Islet of Langerhans (tissue), 1 donor: ENCODE data around the gene SLC25A14.

Experiments
- FAIRE-seq: peaks from one replicate; lab custom pipeline; 2011; peaks lifted over from hg19 to GRCh38; lab: Jason Lieb, UNC

Gene SLC25A14

DNA sequence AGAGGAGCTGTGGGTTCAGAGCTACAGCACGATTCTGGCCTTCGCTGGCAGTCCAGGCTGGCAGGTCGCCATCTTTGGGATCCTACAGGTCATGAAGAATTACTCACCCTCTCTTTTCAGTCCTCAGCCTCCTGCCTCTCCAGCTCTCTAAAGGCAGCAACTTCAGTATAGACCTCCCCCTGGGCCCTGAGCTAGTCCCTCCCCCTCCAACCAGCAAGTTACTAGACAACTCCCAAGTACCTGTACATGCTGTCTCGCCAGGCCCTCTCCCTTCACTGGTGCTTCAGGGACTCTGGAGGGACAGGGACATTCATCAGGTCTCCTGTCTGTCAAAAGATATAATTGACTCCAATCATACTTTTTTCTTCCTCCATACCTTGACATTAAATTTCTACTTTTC lies 45.8 kb downstream of the SLC25A14 start, which contains the start of gene GPR119:
GPR119 (minus strand) TSS at position 155 of the 400 bp plus-strand sequence. CDS start 227 bp downstream, outside the sequence.
- FAIRE-seq, result no peak

DNA sequence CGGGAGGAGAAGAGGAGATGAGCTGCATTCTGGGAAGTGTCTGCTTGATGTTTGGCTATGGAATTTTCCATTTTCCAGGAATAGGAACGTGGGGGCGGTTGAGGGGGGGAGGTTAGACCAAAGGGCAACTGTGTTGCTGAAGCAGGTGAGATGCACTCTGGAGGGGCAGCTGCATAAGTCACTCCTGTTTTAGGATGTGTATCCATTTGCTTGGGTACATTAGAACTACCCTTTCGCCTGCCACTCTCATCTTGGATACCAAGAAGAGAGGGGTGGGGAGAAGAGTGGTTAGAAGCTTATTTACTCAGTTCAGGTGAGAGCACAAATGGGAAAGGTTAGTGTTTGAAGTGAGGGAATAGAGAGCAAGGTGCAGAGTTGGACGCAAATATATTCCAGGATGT lies 46.7 kb downstream of the SLC25A14 start:
- FAIRE-seq, result no peak

GRCh38 chrX:130393451-130394074 lies 53.8 kb downstream of the SLC25A14 start:
- FAIRE-seq, result peak; percentile 96

DNA sequence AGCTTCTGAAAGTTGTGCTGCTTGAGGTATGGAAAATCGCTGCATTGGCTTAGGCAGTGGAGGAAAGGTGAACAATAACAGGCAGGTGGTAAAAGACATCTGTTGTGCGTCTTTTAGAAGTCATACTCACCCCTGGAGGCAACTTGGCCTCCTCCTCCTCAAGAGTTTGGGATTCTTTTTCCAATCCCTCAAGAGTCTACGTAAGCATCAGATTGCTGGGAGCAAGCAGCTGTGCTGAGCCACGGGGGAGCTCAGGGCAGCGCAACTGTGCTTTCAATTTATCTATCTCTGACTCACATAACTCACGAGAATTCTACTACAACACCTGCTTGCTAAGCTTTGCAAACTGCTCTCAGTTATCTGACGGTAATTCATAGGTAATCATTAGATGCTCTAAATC lies 55.6 kb downstream of the SLC25A14 start:
- no peak for FAIRE-seq

DNA sequence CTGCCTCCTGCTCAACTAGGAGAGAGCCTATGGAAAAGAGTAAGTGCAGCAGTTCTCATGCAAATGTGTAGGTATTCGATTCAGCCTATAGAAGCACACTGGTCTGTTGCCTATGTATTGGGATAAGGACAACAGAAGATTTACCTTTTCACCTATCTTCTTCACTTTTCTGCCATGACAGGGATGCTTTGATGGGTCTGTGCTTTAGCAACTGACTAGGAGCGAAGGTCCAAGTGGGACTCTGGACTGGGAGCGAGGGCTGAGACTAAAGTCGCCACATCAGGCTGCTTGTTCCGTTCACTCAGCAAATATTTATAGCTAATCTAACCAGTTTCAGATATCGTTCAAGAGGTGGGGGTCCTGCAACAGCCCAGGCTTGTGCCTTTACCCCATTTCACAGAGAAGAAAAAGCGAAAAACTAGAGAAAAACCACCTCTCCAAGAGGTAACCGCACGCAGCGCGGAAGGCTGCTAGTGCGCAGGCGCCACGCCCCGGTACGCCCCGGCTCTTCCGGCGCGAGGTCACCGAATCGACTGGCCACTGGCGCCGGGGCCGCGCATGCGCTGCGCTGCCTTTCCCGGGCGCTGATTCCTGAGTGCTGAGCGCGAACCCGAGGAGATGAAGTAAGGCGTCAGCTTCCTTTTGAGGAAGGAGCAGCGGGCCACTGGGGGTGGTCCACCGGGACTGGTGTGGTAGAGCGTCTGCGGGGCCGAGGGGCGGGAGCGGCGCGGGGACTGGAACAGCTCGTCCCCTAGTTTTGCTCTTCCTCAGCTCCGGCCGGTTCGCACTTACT lies 61.9 kb downstream of the SLC25A14 start, which contains the start of gene RBMX2:
RBMX2 (plus strand) TSS at position 573 of the 793 bp plus-strand sequence; CDS start at position 619, 46 bp downstream.
- peak; percentile 98 for FAIRE-seq

- no peak for FAIRE-seq
Observed at GRCh38 chrX:130402208-130402684, 62.5 kb downstream of the SLC25A14 start.

- no peak for FAIRE-seq
Observed at GRCh38 chrX:130413415-130413814, 73.7 kb downstream of the SLC25A14 start.

- no peak for FAIRE-seq
Observed at GRCh38 chrX:130414800-130415199, 75.1 kb downstream of the SLC25A14 start.

- FAIRE-seq, result no peak
Observed at GRCh38 chrX:130415201-130415600, 75.5 kb downstream of the SLC25A14 start.

DNA sequence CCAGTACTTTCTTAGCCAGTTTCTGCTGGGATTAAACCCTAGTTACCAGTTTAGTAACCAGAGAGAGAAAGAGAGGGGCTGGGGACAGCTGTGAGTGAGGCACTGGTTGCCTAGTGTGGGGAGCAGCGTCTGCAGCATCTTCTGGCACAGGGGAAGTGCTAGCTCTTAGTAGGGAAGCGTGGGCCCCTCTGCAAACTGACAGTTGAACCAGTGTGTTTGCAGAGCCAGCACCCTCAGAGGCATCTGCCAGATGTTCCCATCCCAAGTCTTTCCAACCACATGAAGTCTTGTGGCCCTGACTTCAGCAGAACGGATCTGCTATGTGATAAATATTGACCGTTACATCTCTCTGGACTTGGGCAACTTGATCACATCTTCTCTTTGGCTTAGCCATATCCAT lies 77.1 kb downstream of the SLC25A14 start:
- no peak for FAIRE-seq

- no peak for FAIRE-seq
Observed at GRCh38 chrX:130418066-130418465, 78.3 kb downstream of the SLC25A14 start.

DNA sequence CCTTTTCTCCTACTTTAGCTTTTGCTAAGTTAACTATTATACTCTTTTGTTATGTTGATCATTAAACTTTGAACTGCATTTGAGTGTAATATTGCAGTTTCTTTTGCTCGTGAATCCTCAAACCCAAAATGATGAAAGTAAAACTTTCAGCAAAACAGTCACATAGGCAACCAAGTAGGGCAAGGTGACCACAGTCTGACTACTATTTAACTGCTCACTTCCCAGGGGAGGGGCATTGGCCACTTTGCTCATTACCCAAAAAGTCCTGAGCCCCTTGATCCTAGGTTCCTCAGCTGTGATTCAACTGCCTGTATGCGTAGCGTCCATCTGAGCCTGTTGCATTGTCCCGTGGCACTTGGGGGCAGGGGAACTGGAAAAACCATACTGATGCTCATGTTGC lies 79.0 kb downstream of the SLC25A14 start:
- FAIRE-seq, result no peak

- FAIRE-seq, result no peak
Observed at GRCh38 chrX:130419263-130419662, 79.5 kb downstream of the SLC25A14 start.
